GM19463 (cell line): ENCODE data around the gene SERPINB6.
"Not testable (repeated sequence)": the region's sequence is repeated elsewhere in the genome, so short reads cannot be mapped to it uniquely, and the experiment has no call there.

Experiments
- ATAC-seq: cut with Tn5 transposase; IDR thresholded peaks from one replicate; pipeline ENCODE4 v1.9.1; 2021; ENCODE audit warnings: mild to moderate bottlenecking, moderate library complexity; ENCODE audit not compliant: unreplicated experiment

Gene SERPINB6

DNA sequence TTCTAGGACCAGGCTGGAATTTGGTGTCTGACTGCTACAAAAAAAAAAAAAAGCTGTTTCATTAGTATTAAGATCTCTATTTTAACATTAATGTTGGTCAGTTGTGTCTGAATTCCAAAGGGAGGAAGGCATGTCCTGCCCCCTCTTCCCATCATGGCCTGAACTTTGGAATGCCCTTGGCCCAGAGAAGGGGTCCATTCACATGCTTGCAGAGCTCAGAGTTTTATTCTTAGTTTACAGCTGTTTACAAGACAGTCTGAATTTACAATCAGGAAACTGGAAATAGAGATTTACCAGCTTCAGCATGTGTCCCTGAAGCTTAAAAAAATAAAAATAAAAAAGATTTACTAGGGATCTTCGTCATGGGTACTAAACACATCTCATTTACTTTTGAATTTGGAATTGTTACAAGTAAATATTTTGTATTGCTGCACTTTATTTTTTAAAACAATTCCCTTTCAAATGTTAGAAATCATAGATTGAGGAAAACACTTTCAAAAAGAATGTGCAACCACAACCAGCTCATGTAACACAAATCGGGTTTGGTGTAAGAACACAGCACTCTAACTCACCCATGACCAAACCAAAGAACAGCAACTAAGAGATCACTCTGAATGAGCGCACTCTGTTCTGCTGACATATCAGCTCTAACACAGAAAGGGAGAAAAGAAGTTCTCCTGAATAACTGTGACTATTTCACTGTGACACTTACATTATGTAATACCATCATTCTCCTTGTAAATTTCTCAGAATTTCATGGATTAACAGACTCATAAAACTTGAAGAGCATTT is 6.6 kb upstream of the SERPINB6 start:
- no peak for ATAC-seq

DNA sequence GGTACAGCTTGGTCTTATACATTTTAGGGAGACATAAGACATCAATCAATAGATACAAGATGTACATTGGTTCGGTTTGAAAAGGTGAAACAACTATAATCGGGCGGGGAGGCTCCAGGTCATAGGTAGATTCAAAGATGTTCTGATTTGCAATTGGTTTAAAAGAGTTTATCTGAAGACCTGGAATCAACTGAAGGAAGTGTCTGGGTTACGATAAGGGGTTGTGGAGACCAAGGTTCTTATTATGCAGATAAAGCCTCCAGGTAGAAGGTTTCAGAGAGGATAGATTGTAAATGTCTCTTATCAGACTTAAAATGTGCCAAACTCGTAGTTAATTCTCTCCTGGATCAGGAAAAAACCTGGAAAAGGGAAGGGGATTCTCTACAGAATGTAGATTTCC is 5.9 kb upstream of the SERPINB6 start:
- ATAC-seq: no peak

DNA sequence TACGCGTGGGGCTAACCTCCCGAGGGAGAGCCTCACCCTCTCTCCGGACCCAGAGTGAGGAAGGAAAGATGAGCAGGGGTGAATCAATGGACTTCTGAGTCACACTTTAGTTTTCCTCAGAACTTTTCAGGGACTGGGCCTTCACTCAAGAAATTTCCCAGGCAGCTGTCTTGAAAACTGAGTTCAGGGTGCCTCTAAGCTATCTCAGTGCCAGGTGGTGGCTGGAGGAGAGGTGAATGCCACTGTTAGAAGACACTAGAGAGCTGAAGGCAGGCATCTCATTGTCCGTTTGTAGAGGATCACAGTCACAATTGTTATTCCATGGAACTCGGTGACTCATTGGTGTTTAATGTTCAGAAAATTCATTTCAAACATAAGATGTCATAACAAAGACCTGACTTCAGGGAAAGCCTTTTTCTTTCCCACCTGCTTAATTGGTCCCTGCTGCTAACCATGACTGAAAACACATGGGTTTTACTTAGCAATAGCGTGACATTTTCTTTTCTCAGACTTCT is 5.3 kb upstream of the SERPINB6 start:
- no peak for ATAC-seq

DNA sequence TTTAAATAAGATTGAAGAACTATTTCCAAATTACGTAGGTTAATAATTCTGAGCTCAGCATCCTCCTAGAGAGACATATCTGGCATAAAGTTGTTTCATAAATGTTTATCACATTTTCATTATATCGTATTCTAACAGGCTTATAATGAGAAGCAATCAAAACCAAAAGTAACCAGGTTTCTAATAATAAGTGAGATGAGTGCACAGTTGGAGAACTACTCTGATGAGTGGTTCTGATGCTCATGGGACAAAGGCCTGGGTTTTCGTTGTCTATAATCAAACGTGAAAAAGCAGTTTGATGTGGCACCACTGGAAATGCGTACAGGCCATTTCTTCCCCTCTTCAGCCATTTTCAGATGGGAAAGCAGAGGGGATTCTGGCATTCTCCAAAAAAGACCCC is 4.7 kb upstream of the SERPINB6 start:
- ATAC-seq: no peak

DNA sequence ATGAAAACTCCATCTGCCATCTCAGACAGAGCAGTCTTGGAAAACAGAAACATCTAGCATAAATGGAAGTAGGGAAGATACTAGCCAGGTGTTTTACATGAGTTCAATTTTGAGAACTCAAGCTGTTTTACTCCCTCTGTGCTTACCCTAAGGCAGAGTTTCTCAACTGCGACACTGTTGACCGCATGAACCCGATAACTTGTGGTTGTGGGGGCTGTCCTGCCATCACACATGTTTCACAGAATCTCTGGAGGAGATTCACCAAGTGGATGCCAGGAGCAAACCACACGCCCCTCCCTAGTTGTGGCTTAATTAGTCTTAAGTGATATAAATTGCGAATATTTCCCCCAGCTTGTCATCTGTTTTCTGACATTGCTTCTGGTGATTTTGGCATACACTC is 2.3 kb upstream of the SERPINB6 start:
- no peak for ATAC-seq

DNA sequence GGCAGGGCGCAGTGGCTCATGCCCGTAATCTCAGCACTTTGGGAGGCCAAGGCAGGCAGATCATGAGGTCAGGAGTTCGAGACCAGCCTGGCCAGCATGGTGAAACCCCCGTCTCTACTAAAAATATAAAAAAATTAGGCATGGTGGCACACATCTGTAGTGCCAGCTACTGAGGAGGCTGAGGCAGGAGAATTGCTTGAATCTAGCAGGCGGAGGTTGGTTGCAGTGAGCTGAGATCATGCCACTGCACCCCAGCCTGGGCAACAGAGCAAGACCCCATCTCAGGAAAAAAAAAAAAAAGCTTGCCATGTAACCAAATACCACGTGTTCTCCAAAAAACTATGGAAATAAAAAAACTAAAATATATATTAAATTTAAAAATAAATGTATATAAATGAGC is 1.8 kb upstream of the SERPINB6 start:
- not testable (repeated sequence) for ATAC-seq

DNA sequence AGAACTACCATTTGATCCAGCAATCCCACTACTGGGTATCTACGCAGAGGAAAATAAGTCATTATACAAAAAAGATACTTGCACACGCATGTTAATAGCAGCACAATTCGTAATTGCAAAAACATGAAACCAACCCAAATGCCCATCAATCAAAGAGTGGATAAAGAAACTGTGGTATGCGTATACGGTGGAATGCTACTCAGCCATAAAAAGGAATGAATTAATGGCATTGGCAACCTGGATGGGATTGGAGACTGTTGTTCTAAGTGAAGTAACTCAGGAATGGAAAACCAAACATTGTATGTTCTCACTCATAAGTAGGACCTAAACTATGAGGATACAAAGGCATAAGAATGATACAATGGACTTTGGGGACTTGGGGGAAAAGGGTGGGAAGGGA is 1.3 kb upstream of the SERPINB6 start:
- ATAC-seq: not testable (repeated sequence)

DNA sequence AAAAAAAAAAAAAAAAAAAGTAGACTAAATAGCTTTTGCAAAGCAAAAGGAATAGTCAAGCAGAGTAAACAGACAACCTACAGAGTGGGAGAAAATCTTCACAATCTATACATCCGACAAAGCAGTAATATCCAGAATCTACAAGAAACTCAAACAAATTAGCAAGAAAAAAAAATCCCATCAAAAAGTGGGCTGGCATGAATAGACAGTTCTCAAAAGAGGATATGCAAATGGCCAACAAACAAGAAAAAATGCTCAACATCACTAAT is 786 bp upstream of the SERPINB6 start:
- ATAC-seq: not testable (repeated sequence)

DNA sequence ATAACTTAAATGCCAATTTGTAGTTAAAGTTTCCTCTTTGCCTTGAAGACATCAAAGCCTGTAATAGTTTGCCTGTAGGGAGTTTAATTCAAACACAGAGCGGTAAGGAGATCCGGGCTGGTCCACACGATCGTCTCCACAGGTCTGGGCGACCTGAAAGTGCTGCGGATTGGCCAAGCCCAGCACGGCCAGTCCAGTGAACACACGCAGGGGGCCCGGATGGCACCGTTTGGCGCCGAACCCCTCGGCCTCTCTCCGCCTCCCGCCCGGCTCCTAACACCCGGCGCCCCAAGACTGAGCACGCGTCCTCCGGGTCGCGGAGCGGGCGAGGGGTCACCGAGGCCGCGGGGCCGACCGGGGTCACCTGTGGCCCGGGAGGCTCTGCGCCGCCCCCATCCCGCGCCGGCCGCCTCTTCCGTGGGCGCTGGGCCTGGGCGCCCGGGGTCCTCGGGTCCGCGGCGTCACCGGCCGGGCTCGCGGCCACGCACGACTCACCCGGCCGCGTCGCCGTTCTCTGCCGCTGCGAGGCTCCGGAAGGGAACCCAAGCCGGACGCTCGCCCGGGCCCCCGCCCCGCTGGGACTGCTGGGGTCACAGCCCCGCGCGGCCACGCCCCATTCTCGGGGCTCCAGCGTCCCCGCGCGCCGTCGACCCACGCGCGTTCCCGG is 481 bp downstream of the SERPINB6 start:
- no peak for ATAC-seq

DNA sequence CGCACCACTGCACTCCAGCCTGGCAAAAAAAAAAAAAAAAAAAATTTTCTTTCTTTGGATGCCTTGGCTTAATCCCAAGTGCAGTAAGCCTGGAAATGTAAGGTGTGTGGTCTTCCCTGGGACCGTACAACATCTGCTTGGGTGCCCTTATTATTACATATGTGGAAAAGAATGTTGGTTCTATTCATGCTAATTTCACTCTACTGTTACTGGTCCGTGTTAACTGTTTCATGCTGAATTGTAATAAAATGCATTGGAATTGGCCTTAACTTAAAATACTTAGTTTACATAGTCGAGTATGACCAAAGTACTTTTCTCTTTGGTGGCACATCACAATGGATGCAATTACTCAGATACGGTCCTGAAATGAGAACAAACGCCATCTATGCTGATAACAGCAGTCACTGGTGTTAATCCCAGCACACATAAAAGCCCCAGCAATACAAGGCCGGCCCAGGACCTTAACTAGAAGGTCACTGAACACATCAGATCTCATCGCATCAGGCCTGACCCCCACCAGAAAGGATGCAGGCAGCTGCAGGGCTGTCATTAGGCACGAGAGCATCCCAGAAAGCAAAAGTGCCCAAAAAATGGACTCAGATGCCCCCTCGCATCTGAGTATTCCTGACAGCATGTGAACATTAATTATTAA is 1.2 kb downstream of the SERPINB6 start:
- no peak for ATAC-seq

DNA sequence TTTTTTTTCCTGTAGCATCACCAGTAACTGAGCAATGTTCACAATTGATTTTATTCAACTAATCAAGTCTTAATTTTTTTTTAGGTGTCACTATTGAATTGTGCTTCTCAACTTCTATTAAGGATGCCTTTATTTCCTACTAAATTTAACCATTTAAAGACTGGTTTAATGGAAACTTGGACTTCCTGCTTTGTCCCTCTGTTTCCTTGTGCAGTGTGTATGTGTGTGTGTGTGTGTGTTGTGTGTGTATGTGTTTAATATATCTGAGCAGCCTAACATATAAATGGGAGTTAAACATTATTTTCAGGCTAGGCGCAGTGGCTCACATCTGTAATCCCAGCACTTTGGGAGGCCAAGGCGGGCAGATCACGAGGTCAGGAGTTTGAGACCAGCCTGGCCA is 1.8 kb downstream of the SERPINB6 start:
- ATAC-seq: no peak

DNA sequence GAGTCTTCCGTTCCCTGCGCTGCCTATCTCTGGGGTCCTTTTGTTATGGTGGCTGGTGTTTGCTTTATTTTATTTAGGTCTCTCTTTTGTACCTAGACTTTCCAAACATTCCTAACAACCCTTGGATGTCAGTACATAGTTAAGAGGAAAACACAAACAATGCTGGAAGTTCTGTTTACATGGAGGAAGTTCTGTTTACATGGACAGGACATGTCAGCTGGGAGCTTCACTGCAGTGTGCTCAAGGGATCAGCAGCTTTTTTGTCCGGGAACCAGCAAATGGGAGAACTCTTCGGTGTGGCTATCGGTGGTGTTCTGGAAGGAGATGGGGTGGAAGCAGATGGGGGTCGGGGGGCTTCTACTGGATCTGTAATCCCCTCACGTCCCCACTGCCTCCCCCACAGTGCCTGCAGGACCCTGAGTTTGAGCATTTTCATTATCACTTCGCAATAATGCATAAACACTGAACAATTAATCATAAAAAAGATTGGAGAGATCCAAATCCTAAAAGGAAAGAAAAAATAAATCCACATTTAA is 2.7 kb downstream of the SERPINB6 start:
- ATAC-seq: no peak

DNA sequence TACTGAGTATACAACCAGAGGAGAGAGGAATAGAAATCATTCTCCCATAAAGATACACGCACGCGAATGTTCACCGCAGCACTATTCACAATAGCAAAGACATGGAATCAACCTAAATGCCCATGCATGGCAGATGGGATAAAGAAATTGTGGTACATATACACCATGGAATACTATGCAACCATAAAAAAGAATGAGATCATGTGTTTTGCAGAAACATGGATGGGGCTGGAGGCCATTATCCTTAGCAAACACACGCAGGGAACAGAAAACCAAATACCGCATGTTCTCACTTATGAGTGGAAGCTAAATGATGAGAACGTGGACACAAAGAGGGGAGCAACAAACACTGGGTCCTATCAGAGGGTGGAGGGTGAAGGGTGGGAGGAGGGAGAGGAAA is 3.4 kb downstream of the SERPINB6 start:
- no peak for ATAC-seq

DNA sequence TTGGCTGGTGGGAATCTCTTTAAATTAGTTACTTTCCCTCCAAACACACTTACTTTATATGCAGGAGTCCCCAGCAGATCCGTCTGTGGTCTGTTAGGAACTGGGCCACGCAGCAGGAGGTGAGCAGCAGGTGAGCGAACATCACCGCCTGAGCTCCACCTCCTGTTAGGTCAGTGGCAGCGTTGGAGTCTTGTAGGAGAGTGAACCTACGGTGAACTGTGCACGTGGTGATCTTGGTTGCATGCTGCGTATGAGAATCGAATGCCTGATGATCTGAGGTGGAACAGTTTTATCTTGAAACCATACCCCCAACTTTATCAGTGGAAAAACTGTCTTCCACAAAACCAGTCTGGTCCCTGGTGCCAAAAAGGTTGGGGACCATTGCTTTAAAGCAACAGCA is 5.0 kb downstream of the SERPINB6 start:
- ATAC-seq: no peak

DNA sequence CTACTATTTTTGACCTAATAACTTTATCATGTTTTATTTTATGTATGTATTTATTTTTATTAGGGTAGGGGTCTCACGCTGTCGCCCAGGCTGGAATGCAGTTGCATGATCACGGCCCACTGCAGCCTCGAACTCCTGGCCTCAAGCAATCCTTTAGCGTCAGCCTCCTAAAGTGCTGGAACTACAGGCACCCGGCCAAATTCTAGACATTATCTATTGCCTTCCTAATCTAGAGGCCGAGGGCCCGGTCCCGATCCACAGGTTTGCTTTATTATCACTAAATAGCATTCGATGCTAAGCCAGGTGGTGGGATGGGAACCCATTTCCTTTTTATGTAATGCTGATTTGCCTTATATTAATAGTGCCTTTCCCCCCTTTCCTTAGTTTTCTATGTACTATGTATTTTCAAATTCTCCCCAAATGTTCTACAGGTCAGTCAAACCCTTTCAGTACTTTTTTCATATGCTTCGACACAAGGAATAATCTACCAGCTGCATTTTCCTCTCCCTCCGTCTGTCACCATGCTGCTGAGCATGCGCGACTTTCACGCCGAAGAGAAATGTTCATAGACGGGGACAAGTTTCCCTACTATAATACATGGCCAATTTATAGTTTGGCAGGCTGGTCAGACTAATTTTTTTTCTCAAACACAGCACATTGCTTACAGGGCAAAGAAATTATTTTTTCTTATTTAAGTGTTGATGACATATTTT is 6.4 kb downstream of the SERPINB6 start:
- no peak for ATAC-seq

DNA sequence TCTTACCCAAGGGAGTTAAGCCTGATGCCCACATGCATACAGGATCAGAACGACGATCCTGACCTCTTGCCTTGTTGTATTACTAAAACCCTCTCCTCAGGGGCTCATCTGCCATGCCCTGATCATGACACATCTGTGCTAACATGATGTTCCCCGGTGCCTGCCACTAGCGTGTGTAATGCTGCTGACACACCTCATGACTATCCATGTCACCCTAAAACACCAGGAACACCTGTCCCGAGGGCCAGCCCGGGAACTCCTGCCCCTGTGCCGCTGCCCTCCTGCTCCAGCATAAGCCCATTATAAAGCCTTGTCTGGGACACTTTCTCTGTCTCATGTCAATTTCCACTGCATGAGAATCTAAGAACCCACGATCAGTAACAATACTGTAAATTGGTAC is 7.6 kb downstream of the SERPINB6 start:
- no peak for ATAC-seq

DNA sequence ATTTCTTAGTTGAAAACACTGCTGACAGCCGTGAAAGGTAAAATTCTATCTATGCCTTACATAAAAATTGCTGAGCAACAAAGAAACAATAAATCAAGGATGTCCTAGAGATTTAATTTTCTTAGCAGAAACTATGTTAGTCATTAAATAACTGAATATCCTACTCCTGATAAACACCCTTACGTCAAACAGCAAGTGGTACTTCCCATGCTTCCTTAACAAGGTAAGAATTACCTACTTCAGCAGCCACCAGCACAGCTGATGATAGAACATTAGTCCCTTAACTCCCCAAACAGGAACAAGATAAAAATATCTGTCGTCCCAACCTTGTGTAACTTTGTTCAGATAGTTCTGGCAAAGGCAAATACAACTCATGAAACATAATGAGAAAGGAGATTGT is 8.7 kb downstream of the SERPINB6 start:
- no peak for ATAC-seq

DNA sequence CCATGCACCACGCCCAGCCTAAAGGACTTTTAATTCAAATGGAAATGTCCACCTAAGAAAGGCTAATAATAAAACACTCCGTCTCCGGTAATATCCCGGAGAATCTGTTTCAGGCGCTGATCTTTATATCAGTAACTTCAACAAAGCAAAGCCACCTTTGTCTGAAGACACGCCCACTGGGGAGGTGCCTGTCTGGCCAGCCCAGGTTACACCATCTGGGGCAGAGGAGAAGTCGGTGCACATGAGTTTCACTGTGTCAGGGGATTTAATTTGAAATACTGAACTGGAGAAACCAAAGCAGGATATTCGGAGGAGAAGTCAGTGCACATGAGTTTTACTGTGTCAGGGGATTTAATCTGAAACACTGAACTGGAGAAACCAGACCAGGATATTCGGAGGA is 9.4 kb downstream of the SERPINB6 start:
- no peak for ATAC-seq

DNA sequence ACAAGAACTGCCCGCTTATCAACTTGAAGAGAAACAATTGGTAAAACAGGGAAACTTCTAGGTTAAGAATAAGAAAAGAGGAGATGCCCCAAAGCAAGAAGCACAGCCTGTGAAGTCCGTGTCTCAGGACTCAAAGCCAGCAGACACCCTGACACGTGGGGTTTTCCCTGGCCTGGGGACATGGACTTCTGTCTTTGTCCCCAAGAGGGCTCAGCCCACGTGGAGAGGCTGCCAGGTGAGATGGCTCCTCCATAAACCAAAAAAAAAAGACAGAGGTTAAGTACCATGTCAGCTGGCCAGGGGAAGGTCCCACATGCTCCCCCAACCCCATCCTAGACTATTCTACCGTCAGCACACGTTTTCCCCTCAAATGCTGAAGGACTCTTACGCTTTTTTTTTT is 9.9 kb downstream of the SERPINB6 start:
- ATAC-seq: no peak

DNA sequence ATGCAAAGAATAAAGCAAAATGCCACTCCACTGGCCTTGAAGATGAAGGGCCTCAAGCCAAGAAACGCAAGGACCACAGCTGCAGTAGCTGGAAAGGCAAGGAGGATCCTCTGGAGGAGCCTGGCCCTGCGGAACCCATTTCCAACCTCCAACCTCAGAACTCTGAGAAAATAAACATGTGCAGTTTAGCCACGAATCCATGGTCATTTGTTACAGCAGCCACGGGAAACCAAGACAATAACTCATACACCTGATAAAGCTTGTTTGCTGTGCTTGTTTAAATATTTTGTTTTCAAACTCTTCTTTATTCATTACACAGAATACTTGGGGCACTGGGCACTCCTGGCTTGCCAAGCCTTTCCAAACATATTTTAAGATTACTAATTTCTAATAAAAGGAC is 10.4 kb downstream of the SERPINB6 start:
- ATAC-seq: no peak
